ENCODE measurements around the gene CEP63. TPM values are rescaled to one million over a fixed set of nuclear protein-coding genes. Genes with fewer than 3 reads are reported as not detected.

CEP63 gene
- total RNA-seq, 2 donors from 2014 or later = 21.2 to 33.0 TPM

DNA sequence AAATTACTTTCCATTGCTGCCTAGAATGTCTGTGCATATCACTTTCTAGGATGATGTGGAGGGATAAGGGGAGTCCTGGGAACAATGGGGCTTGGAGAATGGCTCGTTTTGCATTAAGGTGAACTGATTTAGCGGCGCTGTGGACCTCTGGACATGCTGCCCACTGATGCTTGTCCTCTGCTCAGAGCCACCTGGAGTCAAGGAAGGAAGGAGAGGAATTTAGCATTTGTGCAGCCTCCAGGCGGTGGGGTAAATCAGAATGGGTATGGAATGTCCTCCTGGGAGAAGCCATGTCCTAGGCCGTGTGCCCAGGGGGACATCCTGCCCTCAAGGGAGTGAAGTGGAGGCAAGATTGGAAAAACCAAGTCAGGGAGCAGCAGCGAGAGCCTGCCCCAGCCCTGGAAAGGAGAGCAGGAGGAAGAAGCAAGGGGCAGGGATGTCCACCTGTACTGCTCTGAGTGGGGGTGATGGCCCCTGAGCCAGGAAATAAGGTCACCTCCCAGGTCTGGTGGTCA, 127.2 kb downstream of the CEP63 start:
- Mint-ChIP-seq H3K36me3 (ENCODE audit: low read depth) (no peaks in the 10 kb centered on the region), H3K4me3 (no peak overlapping the region), H3K27me3 (ENCODE audit: insufficient read depth) (peaks cover 17% of the 10 kb centered on the region), H3K9me3 (no peaks in the 10 kb centered on the region), H3K4me1 (no peaks in the 10 kb centered on the region), H3K27ac (no peak overlapping the region)
- no peak overlapping the region for H3K4me3 ChIP-seq (ENCODE audit: low read length)
- H3K9me3 ChIP-seq (ENCODE audit: control insufficient read depth, low read length) = no peaks in the 10 kb centered on the region
- H3K36me3 ChIP-seq (ENCODE audit: control insufficient read depth, insufficient read depth, low read length) = no peaks in the 10 kb centered on the region
- no peak for DNase-seq
- no peak overlapping the region for H3K27ac ChIP-seq (ENCODE audit: low read depth, low read length)
- H3K9ac ChIP-seq (ENCODE audit: extremely low read depth, low read length, poor library complexity, severe bottlenecking) = no peak overlapping the region
- no peaks in the 10 kb centered on the region for H3K4me1 ChIP-seq (ENCODE audit: control insufficient read depth, insufficient read depth, low read length)
- 78% methylated on average over 4 to 6 of the region's 6 CpGs for WGBS, 2 experiments (ENCODE audit: insufficient coverage in 1 of 2, insufficient read length in 1 of 2)
- peaks cover 6% of the 10 kb centered on the region for H3K27me3 ChIP-seq (ENCODE audit: control insufficient read depth, insufficient read depth, low read length, poor library complexity, severe bottlenecking)
- TF ChIP-seq, protein P1, sequence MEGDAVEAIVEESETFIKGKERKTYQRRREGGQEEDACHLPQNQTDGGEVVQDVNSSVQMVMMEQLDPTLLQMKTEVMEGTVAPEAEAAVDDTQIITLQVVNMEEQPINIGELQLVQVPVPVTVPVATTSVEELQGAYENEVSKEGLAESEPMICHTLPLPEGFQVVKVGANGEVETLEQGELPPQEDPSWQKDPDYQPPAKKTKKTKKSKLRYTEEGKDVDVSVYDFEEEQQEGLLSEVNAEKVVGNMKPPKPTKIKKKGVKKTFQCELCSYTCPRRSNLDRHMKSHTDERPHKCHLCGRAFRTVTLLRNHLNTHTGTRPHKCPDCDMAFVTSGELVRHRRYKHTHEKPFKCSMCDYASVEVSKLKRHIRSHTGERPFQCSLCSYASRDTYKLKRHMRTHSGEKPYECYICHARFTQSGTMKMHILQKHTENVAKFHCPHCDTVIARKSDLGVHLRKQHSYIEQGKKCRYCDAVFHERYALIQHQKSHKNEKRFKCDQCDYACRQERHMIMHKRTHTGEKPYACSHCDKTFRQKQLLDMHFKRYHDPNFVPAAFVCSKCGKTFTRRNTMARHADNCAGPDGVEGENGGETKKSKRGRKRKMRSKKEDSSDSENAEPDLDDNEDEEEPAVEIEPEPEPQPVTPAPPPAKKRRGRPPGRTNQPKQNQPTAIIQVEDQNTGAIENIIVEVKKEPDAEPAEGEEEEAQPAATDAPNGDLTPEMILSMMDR (conservative IDR thresholded peaks at IDR 0.05) = no peak

DNA sequence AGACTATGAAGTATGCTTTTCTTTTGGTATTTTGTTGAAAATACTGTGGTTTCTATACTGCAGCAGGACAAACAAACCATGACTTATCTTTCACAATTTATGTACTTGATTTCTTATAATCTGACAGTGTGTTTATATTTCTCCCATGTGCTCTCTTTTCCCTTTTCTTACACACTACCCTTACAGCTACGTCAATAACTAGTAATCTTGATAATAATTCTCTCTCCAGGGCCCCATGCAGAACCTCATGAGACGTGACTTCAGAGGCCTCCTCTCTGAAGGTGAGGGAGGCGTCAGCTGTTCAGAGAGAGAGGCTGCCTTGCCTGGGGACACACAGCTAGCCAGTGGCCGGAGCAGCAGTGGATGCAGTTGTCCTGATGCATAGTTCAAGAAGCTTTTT, 129.1 kb downstream of the CEP63 start:
- WGBS, 2 experiments (ENCODE audit: insufficient coverage in 1 of 2, insufficient read length in 1 of 2) = 84 to 100% methylated on average over 2 to 4 of the region's 4 CpGs

GRCh38 chr3:134615743-134616142, 129.9 kb downstream of the CEP63 start:
- DNase-seq = no peak

More for the DNA sequence above, 129.1 kb downstream of the CEP63 start:
- Mint-ChIP-seq H3K9me3 (no peaks in the 10 kb centered on the region), H3K4me3 (no peak overlapping the region), H3K27ac (no peak overlapping the region), H3K4me1 (no peaks in the 10 kb centered on the region), H3K36me3 (ENCODE audit: low read depth) (no peaks in the 10 kb centered on the region), H3K27me3 (ENCODE audit: insufficient read depth) (peaks cover 7% of the 10 kb centered on the region)
- H3K27ac ChIP-seq (ENCODE audit: low read depth, low read length) = no peak overlapping the region
- no peak for DNase-seq
- no peaks in the 10 kb centered on the region for H3K9me3 ChIP-seq (ENCODE audit: control insufficient read depth, low read length)
- H3K4me3 ChIP-seq (ENCODE audit: low read length) = no peak overlapping the region
- H3K4me1 ChIP-seq (ENCODE audit: control insufficient read depth, insufficient read depth, low read length) = no peaks in the 10 kb centered on the region
- no peak overlapping the region for H3K9ac ChIP-seq (ENCODE audit: extremely low read depth, low read length, poor library complexity, severe bottlenecking)
- no peaks in the 10 kb centered on the region for H3K36me3 ChIP-seq (ENCODE audit: control insufficient read depth, insufficient read depth, low read length)
- TF ChIP-seq, protein P1 (conservative IDR thresholded peaks at IDR 0.05) = no peak
- peaks cover 6% of the 10 kb centered on the region for H3K27me3 ChIP-seq (ENCODE audit: control insufficient read depth, insufficient read depth, low read length, poor library complexity, severe bottlenecking)

More at GRCh38 chr3:134615743-134616142, 129.9 kb downstream of the CEP63 start:
- Histone ChIP-seq H3K36me3 (ENCODE audit: control insufficient read depth, insufficient read depth, low read length) (no peaks in the 10 kb centered on the region), H3K4me1 (ENCODE audit: control insufficient read depth, insufficient read depth, low read length) (no peaks in the 10 kb centered on the region), H3K9me3 (ENCODE audit: control insufficient read depth, low read length) (no peaks in the 10 kb centered on the region), H3K9ac (ENCODE audit: extremely low read depth, low read length, poor library complexity, severe bottlenecking) (no peak overlapping the region), H3K27ac (ENCODE audit: low read depth, low read length) (no peak overlapping the region), H3K4me3 (ENCODE audit: low read length) (no peak overlapping the region), H3K27me3 (ENCODE audit: control insufficient read depth, insufficient read depth, low read length, poor library complexity, severe bottlenecking) (peaks cover 6% of the 10 kb centered on the region)
- H3K4me3 Mint-ChIP-seq = no peak overlapping the region
- no peaks in the 10 kb centered on the region for H3K4me1 Mint-ChIP-seq
- H3K36me3 Mint-ChIP-seq (ENCODE audit: low read depth) = no peaks in the 10 kb centered on the region
- no peak overlapping the region for H3K27ac Mint-ChIP-seq
- H3K9me3 Mint-ChIP-seq = no peaks in the 10 kb centered on the region
- TF ChIP-seq, protein P1 (conservative IDR thresholded peaks at IDR 0.05) = no peak
- WGBS, 2 experiments (ENCODE audit: insufficient coverage in 1 of 2, insufficient read length in 1 of 2) = 79 to 84% methylated on average over 3 to 5 of the region's 5 CpGs
- H3K27me3 Mint-ChIP-seq (ENCODE audit: insufficient read depth) = peaks cover 7% of the 10 kb centered on the region

Measured in endodermal cell (in vitro differentiated cells).